ENCODE data around the gene TRIM42.

Gene TRIM42

DNA sequence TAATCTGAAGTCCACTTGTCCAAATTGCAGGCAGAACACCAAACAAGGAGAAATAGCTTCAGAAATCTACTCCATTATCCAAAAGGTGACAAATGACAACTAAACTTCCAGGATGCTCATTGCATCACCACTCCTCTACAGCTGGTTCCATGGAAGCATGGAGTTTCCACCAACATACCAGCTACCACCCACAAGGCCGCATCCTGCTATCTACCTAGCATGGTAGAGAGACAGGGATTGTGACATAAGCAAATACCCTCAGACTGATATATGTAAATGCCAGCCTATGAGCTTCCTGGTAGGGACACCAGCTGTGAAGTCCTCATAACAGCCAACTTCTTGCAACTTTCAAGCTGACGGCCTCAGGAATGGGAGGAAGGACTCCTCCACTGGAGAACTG lies at the start of gene TRIM42:
Gene TRIM42, plus strand, starts transcription at position 301 of the 400 bp plus-strand sequence. CDS start 166 bp downstream, outside the sequence.
- no peak for DNase-seq

- no peak for DNase-seq
These were observed 49.3 kb upstream of the TRIM42 start for GRCh38 chr3:140628606-140629005.

DNA sequence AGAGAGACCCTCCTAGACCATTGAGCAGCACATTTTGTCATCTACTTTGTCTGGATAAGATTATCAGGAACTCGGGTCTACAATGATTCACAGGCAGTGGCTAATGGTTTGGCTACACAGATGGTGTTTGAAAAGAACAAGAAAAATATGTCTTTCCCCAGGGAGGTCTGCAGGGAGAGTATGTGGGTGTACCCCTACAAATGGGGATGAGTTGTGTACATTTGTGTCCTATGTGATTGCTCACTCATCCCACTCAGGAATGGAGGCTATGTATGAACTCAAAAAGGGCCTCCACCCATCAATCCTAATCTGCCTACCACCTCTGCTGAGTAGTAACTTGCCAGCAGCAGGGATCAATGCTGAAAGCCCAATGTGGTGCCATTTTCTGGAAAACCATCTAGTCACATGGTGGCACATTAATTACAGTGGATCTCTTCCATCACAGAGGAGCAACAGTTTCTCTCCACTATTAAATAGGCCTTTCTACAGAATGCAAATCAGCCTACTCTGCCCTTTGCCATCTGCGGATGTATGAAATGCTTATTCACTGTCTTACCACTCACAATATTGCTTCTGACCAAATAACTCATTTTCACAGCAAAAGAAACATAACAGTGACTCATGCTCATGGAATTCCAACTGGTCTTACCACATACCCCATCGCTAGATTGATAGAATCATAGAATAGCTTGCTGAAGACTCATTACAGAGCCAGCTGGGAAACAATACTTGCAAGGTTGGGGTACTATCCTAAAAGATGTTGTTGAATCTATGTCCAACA lies 48.3 kb upstream of the TRIM42 start:
- DNase-seq, result no peak

DNA sequence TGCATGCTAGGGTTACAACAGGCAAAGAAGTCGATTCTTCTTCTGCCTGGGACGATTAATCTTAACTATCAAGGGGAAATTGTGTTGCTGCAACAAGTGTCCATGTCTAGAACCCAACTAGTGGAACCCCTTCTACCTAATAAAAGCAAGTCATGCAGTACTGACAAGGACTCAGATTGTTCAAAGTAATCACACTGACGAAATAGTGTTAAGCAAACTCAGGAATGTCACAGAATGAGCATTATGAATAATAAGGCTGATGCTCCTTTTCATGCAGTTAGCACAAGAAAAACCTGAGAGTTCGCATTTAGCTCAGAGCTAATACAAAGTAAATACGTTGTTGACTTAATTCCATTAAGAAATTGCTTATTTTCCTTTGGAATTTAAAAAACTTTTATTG lies 47.5 kb upstream of the TRIM42 start:
- no peak for DNase-seq

DNA sequence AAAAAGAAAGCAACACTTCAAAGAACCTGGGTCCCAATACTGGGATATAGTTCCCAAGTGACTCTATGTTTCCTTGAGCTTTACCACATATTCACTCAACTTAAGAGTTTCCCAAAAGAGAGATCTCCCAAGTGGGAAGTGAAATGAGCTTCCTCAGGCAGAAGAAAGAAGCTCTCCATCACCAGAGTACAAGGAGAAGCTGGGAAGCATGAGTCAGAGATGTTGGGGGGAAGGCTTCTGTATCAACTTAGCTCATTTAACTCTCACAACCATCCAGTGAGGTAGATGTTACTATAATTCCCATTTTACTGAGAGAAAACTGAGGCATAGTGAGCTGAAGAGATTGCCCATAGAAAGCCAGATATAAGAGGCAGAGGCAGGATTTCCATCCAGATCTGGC lies 47.0 kb upstream of the TRIM42 start:
- no peak for DNase-seq

DNA sequence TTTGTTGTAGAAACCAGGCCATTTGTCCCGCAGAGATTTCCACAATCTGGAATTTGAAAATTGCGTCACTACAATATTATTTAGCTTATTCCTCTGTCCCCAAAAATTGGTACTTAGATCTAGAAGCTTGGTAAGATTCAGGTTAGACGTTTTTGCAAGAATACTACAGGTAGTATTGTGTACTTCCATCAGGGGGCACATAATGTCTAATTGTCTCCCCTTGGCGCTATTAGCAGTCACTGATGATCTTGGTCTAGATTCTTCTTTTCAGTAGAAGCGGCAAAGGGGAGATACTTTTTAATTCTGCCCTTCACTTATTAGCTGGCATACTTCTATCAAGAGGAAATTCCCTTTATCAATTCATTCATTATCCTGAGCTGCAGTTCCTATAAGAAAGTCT lies 42.6 kb upstream of the TRIM42 start:
- no peak for DNase-seq

DNA sequence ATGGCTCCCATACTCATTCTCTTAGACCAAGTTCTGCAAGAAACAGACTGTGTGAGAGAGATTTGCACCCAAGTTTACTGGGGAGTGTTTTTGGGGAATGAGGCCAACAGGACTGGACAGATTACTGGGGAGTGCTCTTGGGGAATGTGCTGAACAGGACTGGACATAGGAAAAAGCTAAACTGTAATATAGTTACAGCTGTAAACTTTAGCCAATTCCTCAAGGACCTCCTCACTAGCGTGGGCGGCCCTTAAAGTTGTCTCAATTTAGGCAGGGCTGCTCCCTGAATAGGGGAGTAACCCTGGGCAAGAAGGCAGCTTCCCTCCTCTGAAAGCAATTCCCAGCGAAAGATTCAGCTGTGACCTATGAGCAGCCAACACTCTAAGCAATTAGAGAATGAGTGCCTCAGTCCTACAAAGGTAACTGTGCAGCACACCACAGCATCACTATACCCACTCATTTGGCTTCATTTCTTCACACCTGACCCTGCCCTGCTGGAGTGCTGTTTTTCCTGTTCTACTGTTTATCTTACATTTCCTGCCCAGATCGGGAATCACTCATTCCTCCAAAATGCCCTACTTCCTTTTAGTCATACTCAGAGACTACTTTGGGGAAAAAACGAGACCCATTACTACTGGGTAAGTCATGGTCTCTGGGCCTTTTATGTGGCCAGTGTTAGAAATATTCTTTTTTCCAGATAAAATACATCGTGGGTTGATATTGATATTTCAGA lies 41.3 kb upstream of the TRIM42 start:
- no peak for DNase-seq

DNA sequence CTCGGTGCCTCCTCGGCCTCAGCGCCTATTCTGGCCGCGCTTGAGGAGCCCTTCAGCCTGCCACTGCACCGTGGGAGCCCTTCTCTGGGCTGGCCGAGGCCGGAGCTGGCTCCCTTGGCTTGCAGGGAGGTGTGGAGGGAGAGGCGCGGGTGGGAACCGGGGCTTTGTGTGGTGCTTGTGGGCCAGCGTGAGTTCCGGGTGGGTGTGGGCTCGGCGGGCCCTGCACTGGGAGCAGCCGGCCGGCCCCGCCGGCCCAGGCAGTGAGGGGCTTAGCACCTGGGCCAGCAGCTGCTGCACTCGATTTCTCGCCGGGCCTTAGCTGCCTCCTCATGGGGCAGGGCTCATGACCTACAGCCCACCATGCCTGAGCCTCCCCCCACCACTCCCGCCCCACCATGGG lies 26.6 kb upstream of the TRIM42 start:
- DNase-seq, result no peak

- DNase-seq, result no peak
These were observed 22.2 kb upstream of the TRIM42 start for GRCh38 chr3:140655678-140656077.

DNA sequence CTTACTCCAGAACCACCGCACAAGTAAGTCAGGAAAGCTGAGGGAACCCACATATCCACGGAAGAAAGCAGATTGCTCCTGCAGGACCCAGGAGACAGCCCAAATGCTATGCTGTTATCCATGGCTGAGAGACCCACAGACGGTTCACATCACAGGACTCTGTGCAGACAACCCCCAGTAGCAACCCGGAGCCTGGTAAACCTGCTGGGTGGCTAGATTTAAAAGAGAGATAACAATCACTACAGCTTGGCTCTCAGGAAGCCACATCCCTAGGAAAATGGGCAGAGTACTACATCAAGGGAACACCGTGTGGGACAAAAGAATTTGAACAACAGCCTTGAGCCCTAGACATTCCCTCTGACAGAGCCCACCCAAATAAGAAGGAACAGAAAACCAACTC lies 13.8 kb upstream of the TRIM42 start:
- no peak for DNase-seq

DNA sequence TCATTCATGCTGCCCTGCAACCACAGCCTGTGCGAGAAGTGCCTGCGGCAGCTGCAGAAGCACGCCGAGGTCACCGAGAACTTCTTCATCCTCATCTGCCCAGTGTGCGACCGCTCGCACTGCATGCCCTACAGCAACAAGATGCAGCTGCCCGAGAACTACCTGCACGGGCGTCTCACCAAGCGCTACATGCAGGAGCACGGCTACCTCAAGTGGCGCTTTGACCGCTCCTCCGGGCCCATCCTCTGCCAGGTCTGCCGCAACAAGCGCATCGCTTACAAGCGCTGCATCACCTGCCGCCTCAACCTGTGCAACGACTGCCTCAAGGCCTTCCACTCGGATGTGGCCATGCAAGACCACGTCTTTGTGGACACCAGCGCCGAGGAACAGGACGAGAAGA lies 4.7 kb downstream of the TRIM42 start:
- no peak for DNase-seq

DNA sequence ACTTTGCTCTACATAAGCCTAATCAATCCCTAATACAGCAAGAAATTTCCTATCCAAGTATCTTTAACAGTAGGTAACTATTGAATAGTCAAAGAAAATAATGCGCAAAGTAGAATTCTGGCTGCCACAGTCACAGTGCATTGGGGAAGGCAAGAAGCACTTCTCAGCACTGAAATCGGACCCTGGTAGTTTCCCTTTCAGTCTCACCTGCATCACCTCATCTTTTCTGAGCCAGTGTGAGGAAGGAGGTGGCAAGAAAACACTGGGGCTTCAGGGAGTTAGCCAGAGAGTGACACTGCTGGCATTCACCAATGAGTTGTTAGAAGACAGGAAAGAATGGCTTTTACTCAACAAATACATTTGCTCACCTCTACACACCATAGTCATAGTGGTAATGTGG lies 8.3 kb downstream of the TRIM42 start:
- no peak for DNase-seq

- DNase-seq, result no peak
These were observed 9.1 kb downstream of the TRIM42 start for GRCh38 chr3:140686948-140687347.

DNA sequence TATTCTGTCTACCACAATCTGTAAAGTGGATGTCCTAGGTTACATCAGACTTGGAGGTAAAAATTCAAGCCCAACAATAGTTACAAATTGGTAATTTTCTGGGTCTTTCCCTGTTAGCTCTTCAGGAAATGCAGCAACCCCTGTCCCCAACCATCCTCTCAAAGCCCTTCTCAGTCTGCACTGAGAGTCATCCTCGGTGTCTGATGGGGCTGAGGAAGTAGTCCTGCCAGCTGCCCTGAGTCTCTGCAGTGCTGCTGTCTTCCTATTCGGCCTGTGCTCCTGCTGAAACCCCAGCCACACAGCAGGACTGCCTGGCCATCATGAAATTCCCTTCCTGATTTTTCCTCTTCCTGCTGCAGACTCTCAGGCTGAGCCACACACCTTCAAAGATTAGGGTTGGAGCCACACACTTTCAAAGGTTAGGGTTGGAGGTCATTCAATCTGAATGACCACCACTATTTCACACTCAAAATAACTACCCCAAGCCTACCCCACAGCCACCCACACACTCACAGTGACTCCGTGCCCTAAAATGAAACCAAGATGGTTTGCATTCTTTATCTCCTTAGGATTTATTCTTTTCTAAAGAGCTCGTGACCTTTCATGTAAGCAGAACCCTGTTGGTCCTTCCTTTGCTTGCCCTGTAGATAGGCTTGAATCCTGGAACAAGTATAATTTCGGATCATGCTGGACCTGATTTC lies 17.6 kb downstream of the TRIM42 start:
- no peak for DNase-seq

GRCh38 chr3:140699516-140700231 lies 21.8 kb downstream of the TRIM42 start:
- no peak for DNase-seq

- DNase-seq, result no peak
These were observed 24.4 kb downstream of the TRIM42 start for GRCh38 chr3:140702281-140702680.

GRCh38 chr3:140703496-140703895 lies 25.6 kb downstream of the TRIM42 start:
- no peak for DNase-seq

GRCh38 chr3:140704733-140705132 lies 26.9 kb downstream of the TRIM42 start:
- no peak for DNase-seq

- no peak for DNase-seq
These were observed 28.1 kb downstream of the TRIM42 start for GRCh38 chr3:140705954-140706353.

DNA sequence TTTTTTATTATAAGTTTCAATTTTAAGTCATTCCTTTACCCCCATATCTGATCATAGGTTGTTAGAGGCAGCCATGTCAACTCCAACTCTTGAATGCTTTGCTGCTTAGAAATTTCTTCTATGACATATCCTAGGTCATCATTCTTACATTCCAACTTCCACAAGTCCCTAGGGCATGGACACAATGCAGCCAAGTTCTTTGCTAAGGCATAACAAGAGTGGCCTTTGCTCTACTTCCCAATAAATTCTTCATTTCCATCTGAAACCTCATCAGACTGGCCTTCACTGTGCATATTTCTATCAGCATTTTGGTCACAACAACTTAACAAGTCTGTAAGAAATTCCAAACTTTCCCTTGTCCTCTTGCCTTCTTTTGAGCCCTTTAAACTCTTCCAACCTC lies 28.5 kb downstream of the TRIM42 start:
- no peak for DNase-seq

DNA sequence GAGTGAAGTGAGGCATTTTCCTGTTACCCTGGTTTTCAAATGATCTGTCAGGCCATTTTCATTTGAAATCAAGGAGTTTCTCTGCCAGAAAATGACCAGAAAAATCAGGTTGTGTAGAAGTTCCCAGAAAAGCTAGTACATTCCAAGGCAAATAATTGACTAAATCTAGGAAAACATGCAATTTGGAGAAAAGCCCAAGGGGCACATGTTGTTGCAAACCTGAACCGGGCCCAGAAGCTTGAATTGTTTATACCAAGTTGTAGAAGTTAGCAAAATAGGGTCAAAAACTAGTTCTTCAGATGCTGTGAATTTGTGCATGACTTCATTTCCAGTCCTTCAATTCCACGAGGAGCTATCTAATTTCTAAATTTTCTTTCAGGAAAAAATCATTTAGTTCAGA lies 31.0 kb downstream of the TRIM42 start:
- DNase-seq, result no peak

- no peak for DNase-seq
These were observed 31.9 kb downstream of the TRIM42 start for GRCh38 chr3:140709751-140710150.

DNA sequence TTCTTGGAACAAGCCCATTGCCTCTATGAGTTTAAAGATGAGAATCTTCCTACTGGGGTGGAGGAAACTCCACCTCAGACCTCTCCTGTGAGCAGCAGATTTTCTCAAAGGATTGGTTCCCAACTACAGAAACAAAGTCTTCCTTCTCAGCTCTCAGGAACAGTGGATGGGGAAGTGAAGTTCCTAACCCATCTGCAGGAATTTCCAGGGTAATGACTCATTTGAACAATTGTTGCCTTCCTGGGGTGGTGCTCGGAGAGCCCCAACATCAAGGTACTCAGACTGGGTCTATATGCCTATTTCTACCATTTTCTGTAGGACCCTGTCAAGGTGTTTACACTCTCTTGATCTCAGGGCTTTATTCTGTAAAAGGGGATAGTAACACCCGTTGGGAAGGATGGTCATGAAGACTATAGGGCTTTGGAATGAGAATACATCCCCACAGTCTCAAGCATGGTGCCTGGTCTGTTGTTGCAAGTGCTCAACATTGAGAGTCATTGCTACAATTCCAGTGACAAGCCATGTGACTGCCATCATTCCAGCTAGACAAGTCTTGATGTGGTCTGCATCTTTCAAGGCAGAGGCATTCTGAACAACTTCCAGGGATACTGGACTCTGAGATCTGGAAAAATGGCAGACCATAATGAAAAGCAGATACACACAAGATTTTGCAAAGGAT lies 33.0 kb downstream of the TRIM42 start:
- DNase-seq, result no peak

Measured in NCI-H1694 treated with DMSO at 0.1 percent for 48 hours (cell line).